PC-9 (cell line): Measurements from ENCODE around the gene CARS1. TPM values are rescaled to one million over a fixed set of nuclear protein-coding genes. Genes with fewer than 3 reads are reported as not detected.

Experiments
- BruUV-seq: library from RNA; stranded (reverse); fragments of 400-500 nt; replicated peaks from 2 replicates; lab custom pipeline; 2021; lab: Mats Ljungman, UMichigan
- CTCF ChIA-PET: fragments of 300-600 bp; sonication (Branson Sonifier 250); formaldehyde crosslinking; loops from one replicate; lab custom pipeline; 2022; ENCODE audit warnings: antibody characterized with exemption; lab: Charles Lee
- POLR2A ChIA-PET: fragments of 300-600 bp; sonication (Branson Sonifier 250); formaldehyde crosslinking; loops from one replicate; lab custom pipeline; 2022; ENCODE audit warnings: antibody characterized with exemption; ENCODE audit not compliant: unreplicated experiment; lab: Charles Lee
- DNase-seq, 2 experiments: peaks; one replicate each; pipeline versions ENCODE4 v3.0.0 to v3.0.0-alpha.2; 2015 to 2022; ENCODE audit warnings: mixed read lengths in 1 of 2
- H2AFZ ChIP-seq: fragments of 200-600 bp; sonication (generic); 2 replicates; pipeline ENCODE4 v1.8.1; 2017; ENCODE audit warnings: antibody characterized with exemption
- H3F3A ChIP-seq: fragments of 200-600 bp; sonication (generic); 2 replicates; pipeline ENCODE4 v1.8.1; 2017; ENCODE audit warnings: antibody characterized with exemption, mild to moderate bottlenecking, low read depth; ENCODE audit not compliant: insufficient read depth
- H3K27ac ChIP-seq: fragments of 200-600 bp; sonication (generic); 2 replicates; pipeline ENCODE4 v1.6.1; 2016; ENCODE audit warnings: mixed run types
- H3K27me3 ChIP-seq: fragments of 200-600 bp; sonication (generic); 2 replicates; pipeline ENCODE4 v1.6.1; 2016; ENCODE audit warnings: low read depth, mixed run types; ENCODE audit not compliant: insufficient read depth
- H3K36me3 ChIP-seq: fragments of 200-600 bp; sonication (generic); 2 replicates; pipeline ENCODE4 v1.6.1; 2016; ENCODE audit warnings: low read depth, mixed run types
- H3K4me1 ChIP-seq: fragments of 200-600 bp; sonication (generic); replicated peaks from 2 replicates; pipeline ENCODE4 v1.6.1; 2016; ENCODE audit warnings: mixed run types; ENCODE audit not compliant: insufficient read depth
- H3K4me2 ChIP-seq: fragments of 200-600 bp; sonication (generic); 2 replicates; pipeline ENCODE4 v1.6.1; 2017; ENCODE audit warnings: mixed run types
- H3K4me3 ChIP-seq: fragments of 200-600 bp; sonication (generic); 2 replicates; pipeline ENCODE4 v1.6.1; 2016; ENCODE audit warnings: mixed run types
- H3K79me2 ChIP-seq: fragments of 200-600 bp; sonication (generic); 2 replicates; pipeline ENCODE4 v1.6.1; 2017; ENCODE audit warnings: low read depth, mixed run types
- H3K9me2 ChIP-seq: fragments of 200-600 bp; sonication (generic); 2 replicates; pipeline ENCODE4 v1.8.1; 2017; ENCODE audit warnings: mild to moderate bottlenecking; ENCODE audit not compliant: insufficient read depth
- H3K9me3 ChIP-seq: fragments of 200-600 bp; sonication (generic); 2 replicates; pipeline ENCODE4 v1.8.1; 2016; ENCODE audit warnings: low read depth; ENCODE audit not compliant: insufficient read depth
- H4K20me1 ChIP-seq: fragments of 200-600 bp; sonication (generic); 2 replicates; pipeline ENCODE4 v1.8.1; 2017; ENCODE audit not compliant: insufficient read depth
- CTCF ChIP-seq: fragments of 200-600 bp; sonication (generic); conservative IDR thresholded peaks from 2 replicates; pipeline ENCODE4 v1.6.1; 2017; ENCODE audit warnings: mixed run types, antibody characterized with exemption, mild to moderate bottlenecking, moderate library complexity
- EZH2 ChIP-seq: fragments of 200-600 bp; sonication (generic); IDR thresholded peaks from 2 replicates; pipeline ENCODE4 v1.8.0; 2017; ENCODE audit warnings: antibody characterized with exemption, low read depth
- intact Hi-C: fragments of 100-400 bp; cut with micrococcal nuclease; formaldehyde crosslinking; loops from one replicate; pipeline ENCODE4 v1.10.0; 2022; ENCODE audit not compliant: unreplicated experiment
- total RNA-seq: library from RNA; stranded (reverse); gene quantifications from 2 replicates; pipeline ENCODE4 v1.2.3, GENCODE V29; 2021

CARS1 gene
- total RNA-seq, 1 experiment from 2014 or later, result 78.8 TPM

GRCh38 chr11:2996976-2997375, 60.2 kb downstream of the CARS1 start:
- CTCF ChIA-PET, result no interaction called here
- Histone ChIP-seq H3K79me2 (no peaks in the 10 kb centered on the region), H3F3A (no peaks in the 10 kb centered on the region), H3K27ac (no peak overlapping the region), H3K9me3 (no peaks in the 10 kb centered on the region), H3K36me3 (no peaks in the 10 kb centered on the region), H3K4me3 (no peak overlapping the region), H3K4me2 (no peak overlapping the region), H3K27me3 (no peaks in the 10 kb centered on the region), H3K4me1 (no peaks in the 10 kb centered on the region), H2AFZ (no peak overlapping the region), H4K20me1 (no peaks in the 10 kb centered on the region), H3K9me2 (no peaks in the 10 kb centered on the region)
- no TSS peak for BruUV-seq
- no peak for DNase-seq
- intact Hi-C loops, result no loop called here
- no peak for TF ChIP-seq CTCF
- TF ChIP-seq EZH2, result no peak
- POLR2A ChIA-PET, result no interaction called here

- ChIA-PET CTCF (no interaction called here), POLR2A (no interaction called here)
- H3K4me3 ChIP-seq, result no peak overlapping the region
- no peaks in the 10 kb centered on the region for H3K9me3 ChIP-seq
- no peak overlapping the region for H3K4me2 ChIP-seq
- BruUV-seq, result no TSS peak
- no peak for DNase-seq
- no peaks in the 10 kb centered on the region; the same call in 1 of the 2 replicates for H4K20me1 ChIP-seq
- H3K4me1 ChIP-seq, result no peaks in the 10 kb centered on the region
- H3K79me2 ChIP-seq, result peaks cover 7% of the 10 kb centered on the region
- H3K36me3 ChIP-seq, result no peaks in the 10 kb centered on the region
- peaks cover 6% of the 10 kb centered on the region; the same call in 1 of the 2 replicates for H3F3A ChIP-seq
- H3K9me2 ChIP-seq, result no peaks in the 10 kb centered on the region
- H2AFZ ChIP-seq, result no peak overlapping the region
- no peak for TF ChIP-seq EZH2
- TF ChIP-seq CTCF, result no peak
- H3K27me3 ChIP-seq, result no peaks in the 10 kb centered on the region
- no peak overlapping the region for H3K27ac ChIP-seq
- intact Hi-C loops, result no loop called here
These were observed 61.2 kb downstream of the CARS1 start for GRCh38 chr11:2995893-2996554.

GRCh38 chr11:2995031-2995561, 62.1 kb downstream of the CARS1 start:
- peaks cover 16% of the 10 kb centered on the region for H3K79me2 ChIP-seq
- no peak overlapping the region for H3K4me3 ChIP-seq
- peaks cover 9% of the 10 kb centered on the region; the same call in 1 of the 2 replicates for H3F3A ChIP-seq
- no peaks in the 10 kb centered on the region for H3K36me3 ChIP-seq
- H3K4me2 ChIP-seq, result no peak overlapping the region
- TF ChIP-seq CTCF, result no peak
- TF ChIP-seq EZH2, result no peak
- H3K9me3 ChIP-seq, result no peaks in the 10 kb centered on the region
- ChIA-PET CTCF (no interaction called here), POLR2A (interaction anchor here (0.5 kb wide), 1 partner anchor 56 kb away, joined by 5 read pairs; no protein-coding TSS in a partner anchor)
- no peak overlapping the region for H2AFZ ChIP-seq
- no peaks in the 10 kb centered on the region for H3K27me3 ChIP-seq
- no peaks in the 10 kb centered on the region; the same call in 1 of the 2 replicates for H4K20me1 ChIP-seq
- H3K27ac ChIP-seq, result no peak overlapping the region
- DNase-seq, result no peak
- no peaks in the 10 kb centered on the region for H3K9me2 ChIP-seq
- peaks cover 2% of the 10 kb centered on the region; the same call in 1 of the 2 replicates for H3K4me1 ChIP-seq
- intact Hi-C loops, result no loop called here
- no TSS peak for BruUV-seq
